Nephron (organoid): Measurements from ENCODE around the gene LRRC26.

Source experiments
- H3K27ac Mint-ChIP-seq, 3 experiments: 2 replicates each; pipeline ENCODE4 v1.8.0; 2020; ENCODE audit warnings: mixed read lengths in 3 of 3, mild to moderate bottlenecking in 2 of 3, moderate library complexity in 1 of 3
- H3K27me3 Mint-ChIP-seq: 2 replicates; pipeline ENCODE4 v1.8.0; 2021; ENCODE audit warnings: low read depth, mild to moderate bottlenecking, moderate library complexity, mixed read lengths
- H3K36me3 Mint-ChIP-seq: 2 replicates; pipeline ENCODE4 v1.8.0; 2020; ENCODE audit warnings: low read depth, mixed read lengths
- H3K4me1 Mint-ChIP-seq: 2 replicates; pipeline ENCODE4 v1.8.0; 2020; ENCODE audit warnings: mixed read lengths
- H3K4me3 Mint-ChIP-seq, 3 experiments: 2 replicates each; pipeline ENCODE4 v1.8.0; 2020; ENCODE audit warnings: mild to moderate bottlenecking in 3 of 3, mixed read lengths in 3 of 3, moderate library complexity in 2 of 3
- H3K9me3 Mint-ChIP-seq: 2 replicates; pipeline ENCODE4 v1.8.0; 2020; ENCODE audit warnings: mixed read lengths
- CTCF ChIP-seq, 3 experiments: fragments of 200-600 bp; sonication (generic); IDR thresholded peaks; one replicate each; pipeline ENCODE4 v1.5.0; 2021; ENCODE audit warnings: antibody characterized with exemption in 3 of 3; ENCODE audit not compliant: unreplicated experiment in 3 of 3

The LRRC26 gene

GRCh38 chr9:137134191-137134590 lies 35.7 kb downstream of the LRRC26 start:
- H3K27me3 Mint-ChIP-seq: peaks cover 63% of the 10 kb centered on the region
- no peaks in the 10 kb centered on the region for H3K36me3 Mint-ChIP-seq
- H3K4me3 Mint-ChIP-seq: peak overlapping the region in 1 of 3 experiments; percentile 23
- no peak overlapping the region for H3K27ac Mint-ChIP-seq
- no peaks in the 10 kb centered on the region for H3K4me1 Mint-ChIP-seq
- H3K9me3 Mint-ChIP-seq: peaks cover 3% of the 10 kb centered on the region
- no peak for TF ChIP-seq CTCF (IDR thresholded peaks at IDR 0.05; ENCODE audit: unreplicated experiment in 3 of 3)

- Mint-ChIP-seq H3K9me3 (peaks cover 3% of the 10 kb centered on the region), H3K27ac (peak overlapping the region in 2 of 3 experiments; percentile 37 to 52), H3K4me1 (peaks cover 23% of the 10 kb centered on the region), H3K36me3 (no peaks in the 10 kb centered on the region), H3K27me3 (peaks cover 29% of the 10 kb centered on the region), H3K4me3 (peak overlapping the region; percentile 83 to 86 (median 85))
- TF ChIP-seq CTCF (IDR thresholded peaks at IDR 0.05; ENCODE audit: unreplicated experiment in 3 of 3): no peak
Observed at GRCh38 chr9:137130176-137130755, 39.6 kb downstream of the LRRC26 start.

- no peaks in the 10 kb centered on the region for H3K36me3 Mint-ChIP-seq
- H3K27ac Mint-ChIP-seq: peak overlapping the region in 2 of 3 experiments; percentile 83 to 86
- H3K4me1 Mint-ChIP-seq: peaks cover 23% of the 10 kb centered on the region
- H3K9me3 Mint-ChIP-seq: peaks cover 3% of the 10 kb centered on the region
- TF ChIP-seq CTCF (IDR thresholded peaks at IDR 0.05; ENCODE audit: unreplicated experiment in 3 of 3): no peak
- H3K27me3 Mint-ChIP-seq: peaks cover 29% of the 10 kb centered on the region
- H3K4me3 Mint-ChIP-seq: peak overlapping the region; percentile 86 to 93 (median 89)
Observed at GRCh38 chr9:137129456-137130175, 40.2 kb downstream of the LRRC26 start.

- Mint-ChIP-seq H3K4me3 (peak overlapping the region; percentile 86 to 89 (median 89)), H3K36me3 (no peaks in the 10 kb centered on the region), H3K27me3 (peaks cover 24% of the 10 kb centered on the region), H3K9me3 (peaks cover 3% of the 10 kb centered on the region), H3K27ac (peak overlapping the region; percentile 78 to 91 (median 90)), H3K4me1 (peaks cover 23% of the 10 kb centered on the region)
- TF ChIP-seq CTCF (IDR thresholded peaks at IDR 0.05; ENCODE audit: unreplicated experiment in 3 of 3): no peak
Observed at GRCh38 chr9:137128862-137129455, 40.9 kb downstream of the LRRC26 start.

- H3K36me3 Mint-ChIP-seq: no peaks in the 10 kb centered on the region
- peak overlapping the region; percentile 78 to 91 (median 90) for H3K27ac Mint-ChIP-seq
- no peak for TF ChIP-seq CTCF (IDR thresholded peaks at IDR 0.05; ENCODE audit: unreplicated experiment in 3 of 3)
- peaks cover 23% of the 10 kb centered on the region for H3K4me1 Mint-ChIP-seq
- H3K4me3 Mint-ChIP-seq: peak overlapping the region; percentile 86 to 89 (median 89)
- peaks cover 19% of the 10 kb centered on the region for H3K27me3 Mint-ChIP-seq
- peaks cover 3% of the 10 kb centered on the region for H3K9me3 Mint-ChIP-seq
Observed at GRCh38 chr9:137128158-137128861, 41.5 kb downstream of the LRRC26 start.
